ENCODE data around the gene TENT5A.

The TENT5A gene

GRCh38 chr6:81697559-81697958 is 54.9 kb downstream of the TENT5A start:
- DNase-seq = no peak

GRCh38 chr6:81696524-81696923 is 56.0 kb downstream of the TENT5A start:
- no peak for DNase-seq
